Measurements from ENCODE around the gene AGL.

GRCh38 chr1:99919220-99919619, 69.1 kb downstream of the AGL start:
- TF ChIP-seq CTCF (IDR thresholded peaks at IDR 0.05; ENCODE audit: poor library complexity) (no peak), EZH2 (IDR thresholded peaks at IDR 0.05; ENCODE audit: borderline replicate concordance) (no peak)
